ENCODE measurements around the gene NOD2.

NOD2 gene

DNA sequence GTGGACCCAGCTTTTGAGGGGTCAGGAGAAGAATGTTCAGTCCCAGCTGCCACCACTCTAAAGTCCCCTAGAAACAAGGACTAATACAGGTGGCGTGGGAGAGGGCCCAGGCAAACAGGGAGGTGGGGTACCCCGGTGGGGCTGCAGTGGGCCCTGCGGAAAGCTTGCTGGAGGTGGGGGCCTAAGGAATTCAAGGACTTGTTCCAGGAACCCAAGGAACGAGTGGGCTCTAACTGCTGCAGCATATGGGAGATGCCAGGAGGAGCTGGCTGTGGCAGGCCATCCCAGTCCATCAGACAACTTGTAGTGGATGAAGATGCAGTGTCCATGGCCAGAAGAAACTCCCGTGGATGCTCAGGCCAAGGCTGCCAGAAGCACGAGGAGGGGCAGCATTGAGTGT is 22.9 kb upstream of the NOD2 start:
- DNase-seq (ENCODE audit: low spot score): no peak

DNA sequence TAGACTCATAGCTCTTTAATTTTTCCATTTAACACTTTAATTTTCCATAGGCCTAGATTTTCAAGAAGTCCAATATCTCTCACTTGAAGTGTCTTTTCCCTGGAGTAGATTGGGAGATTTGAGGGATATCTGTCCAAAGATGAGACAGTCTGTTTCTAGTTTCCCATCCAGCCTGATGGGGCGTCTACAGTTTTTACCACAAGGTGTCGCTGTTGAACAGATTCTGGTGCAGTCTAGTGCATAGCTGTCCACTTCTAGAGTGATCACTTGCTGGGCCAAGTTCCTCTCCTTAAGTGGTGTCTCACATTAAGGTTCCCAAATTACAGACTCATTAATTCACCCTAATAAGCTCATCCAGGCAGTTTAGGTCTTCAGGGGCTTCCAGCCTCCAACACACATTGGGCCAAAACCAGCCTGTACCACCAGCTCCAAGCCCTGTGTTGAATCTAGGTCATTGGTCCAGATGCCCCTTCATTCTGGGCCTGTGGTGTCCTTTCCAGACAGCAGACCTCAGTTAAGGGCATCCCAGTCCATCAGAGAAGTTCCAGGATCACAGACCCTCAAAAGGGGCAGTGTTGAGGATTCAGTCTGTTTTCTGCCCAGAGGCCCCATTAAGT is 21.7 kb upstream of the NOD2 start:
- peak; percentile 49 for DNase-seq (ENCODE audit: low spot score)

DNA sequence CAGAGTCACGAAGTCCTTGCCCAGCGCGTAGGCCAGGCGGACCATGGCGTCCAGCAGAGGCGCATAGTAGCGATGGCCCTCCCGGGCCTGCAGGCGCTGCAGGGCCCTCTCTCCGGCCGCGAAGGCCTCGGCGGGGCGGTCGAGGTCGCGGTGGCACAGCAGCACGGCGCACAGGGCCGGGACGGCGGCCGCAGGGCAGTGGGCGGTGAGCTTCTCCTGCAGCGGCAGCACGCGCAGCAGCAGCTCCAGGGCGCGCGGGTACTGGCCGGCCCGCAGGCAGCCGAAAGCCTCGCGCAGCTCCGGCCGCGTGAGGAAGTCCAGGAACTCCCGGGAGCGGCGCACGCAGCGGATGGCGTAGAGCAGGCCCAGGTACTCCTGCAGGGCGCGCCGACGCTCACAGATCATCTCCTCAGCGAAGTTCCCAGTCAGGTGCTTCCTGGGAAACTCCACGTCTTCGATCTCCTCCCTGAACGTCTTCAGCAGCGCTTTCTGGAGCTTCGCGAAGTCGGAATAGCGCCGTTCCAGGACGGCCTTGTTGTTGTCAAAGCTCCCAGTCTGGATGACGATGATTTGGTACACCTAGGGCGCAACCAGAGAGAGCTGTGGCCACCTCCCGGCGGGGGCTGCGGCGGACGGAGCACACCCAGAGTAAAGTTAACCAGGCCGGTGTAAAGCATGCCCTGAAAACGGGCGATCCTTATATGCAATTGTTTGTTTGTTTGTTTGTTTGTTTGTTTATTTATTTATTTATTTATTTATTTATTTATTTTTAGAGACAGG is 19.7 kb upstream of the NOD2 start:
- no peak for DNase-seq (ENCODE audit: low spot score)

DNA sequence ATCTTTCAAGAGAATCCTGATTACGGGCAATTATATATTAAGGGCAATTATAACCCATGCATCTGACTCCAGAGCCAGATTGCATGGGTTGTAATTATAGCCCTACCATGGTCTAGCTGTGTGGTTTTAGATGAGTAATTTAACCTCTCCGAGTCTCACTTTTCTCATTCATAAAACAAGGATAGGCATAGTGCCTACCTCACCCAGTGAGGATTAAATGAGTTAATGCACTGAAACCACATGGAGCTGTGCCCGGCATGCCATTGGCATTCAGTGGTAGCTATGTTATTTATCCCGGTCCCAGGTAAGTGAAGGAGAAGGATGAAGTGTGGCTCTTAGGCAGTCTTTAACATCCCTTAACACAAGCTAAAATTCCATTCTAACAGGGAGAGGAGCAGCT is 18.6 kb upstream of the NOD2 start:
- DNase-seq (ENCODE audit: low spot score): no peak

DNA sequence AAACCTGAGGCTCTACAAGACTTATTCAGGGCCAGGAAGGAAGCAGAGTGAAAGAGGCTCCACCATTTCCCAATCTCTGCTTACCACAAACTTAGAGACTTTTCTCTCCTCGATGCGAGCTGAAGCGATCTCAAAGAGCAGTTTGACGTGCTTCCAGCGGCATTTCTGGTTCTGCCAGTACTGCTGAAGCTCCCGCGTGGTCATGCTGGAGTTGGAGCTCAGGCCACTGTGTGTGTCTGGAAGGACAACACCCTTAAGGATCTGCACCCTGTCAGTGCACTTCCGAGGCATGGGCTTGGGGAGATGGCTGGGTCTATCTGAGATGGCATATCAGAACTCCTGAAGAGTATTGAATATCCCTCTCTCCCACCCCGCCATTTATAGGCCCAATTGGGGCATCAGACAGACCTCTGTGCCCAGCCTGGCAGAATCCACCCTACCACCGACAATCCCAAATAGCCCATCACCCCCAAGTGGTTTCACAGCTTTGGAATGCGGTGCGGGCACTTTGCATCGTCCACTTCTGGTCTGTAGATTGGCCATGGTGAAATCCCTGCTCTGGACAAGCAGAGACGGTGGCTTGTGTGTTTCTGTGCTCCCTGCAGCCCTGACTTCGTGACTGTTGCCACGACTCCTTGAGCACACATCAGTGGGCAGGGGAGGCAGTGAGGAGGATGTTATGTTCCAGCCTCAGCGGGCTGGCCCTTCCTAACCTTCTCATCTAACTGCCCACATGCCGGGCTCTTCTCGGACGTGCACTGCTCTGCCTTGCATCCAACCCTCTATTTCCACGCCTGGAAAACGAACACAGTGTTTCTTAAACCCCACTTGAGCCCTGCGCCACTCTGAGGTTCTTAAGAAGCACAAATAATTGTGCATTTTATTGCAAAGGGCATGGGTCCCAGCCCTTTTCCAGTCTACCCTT is 17.5 kb upstream of the NOD2 start:
- no peak for DNase-seq (ENCODE audit: low spot score)

DNA sequence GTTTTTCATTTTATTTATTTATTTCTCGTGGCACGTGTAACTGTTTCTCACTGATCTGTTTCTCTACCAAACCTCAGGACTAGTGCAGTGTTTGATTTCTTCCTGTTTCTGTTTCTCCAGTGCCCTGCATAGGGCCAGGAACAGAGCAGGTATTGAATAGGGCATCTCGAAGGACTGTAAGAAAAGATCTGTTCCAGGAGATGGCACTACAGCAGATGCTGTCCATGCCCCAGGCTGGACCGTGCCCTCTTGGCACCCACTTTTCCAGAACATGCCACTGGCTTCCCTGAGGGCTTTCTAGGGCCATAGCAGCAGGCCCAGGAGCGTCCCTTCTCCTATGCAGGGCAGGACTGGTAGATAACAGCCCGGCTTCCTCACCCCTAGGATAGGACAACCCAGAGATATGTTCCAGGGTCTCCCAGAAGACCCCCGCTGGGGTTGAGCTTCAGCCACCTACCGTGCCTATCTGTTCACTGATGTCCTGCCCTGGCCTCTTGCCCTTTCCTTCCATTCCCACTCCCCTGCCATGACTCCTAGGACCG is 16.7 kb upstream of the NOD2 start:
- DNase-seq (ENCODE audit: low spot score): no peak

DNA sequence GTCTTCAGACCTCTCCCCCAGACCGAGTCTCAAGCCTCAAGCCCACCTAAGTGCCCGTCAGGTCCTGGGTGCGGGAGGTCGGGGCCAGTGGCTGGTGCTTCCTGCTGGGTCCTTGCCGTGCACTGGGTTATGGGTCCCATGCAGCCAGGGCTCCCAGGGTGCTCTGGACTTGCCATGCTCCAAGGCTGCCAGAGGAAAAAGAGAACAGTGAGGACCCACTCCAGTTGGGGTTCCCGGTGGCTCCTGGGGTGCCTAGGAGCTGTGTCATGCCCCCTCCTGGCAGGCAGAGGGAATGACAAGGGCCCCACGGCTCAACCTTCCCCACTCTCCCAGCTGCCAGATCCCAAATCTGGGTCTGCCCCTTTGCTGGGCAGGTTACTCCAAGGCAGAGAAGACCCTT is 16.1 kb upstream of the NOD2 start:
- DNase-seq (ENCODE audit: low spot score): no peak

DNA sequence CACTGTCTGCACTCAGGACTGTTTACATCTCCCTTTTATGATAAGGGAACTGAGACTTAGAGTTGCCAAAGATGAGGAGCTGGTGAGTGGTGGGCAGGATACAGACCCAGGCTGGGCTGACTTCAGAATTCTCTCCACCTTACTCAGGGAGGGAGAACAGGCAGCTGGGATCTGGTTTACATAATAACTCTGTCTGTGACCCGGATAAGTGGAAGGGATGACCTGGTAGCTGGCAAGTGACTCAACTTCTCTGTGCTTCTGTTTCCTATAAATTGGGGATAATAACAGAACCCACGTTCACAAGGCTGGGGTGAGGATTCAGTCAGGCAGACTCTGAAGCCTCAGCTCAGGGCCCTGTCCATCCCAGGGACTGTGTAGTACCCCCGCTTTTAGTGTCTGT is 14.9 kb upstream of the NOD2 start:
- no peak for DNase-seq (ENCODE audit: low spot score)

DNA sequence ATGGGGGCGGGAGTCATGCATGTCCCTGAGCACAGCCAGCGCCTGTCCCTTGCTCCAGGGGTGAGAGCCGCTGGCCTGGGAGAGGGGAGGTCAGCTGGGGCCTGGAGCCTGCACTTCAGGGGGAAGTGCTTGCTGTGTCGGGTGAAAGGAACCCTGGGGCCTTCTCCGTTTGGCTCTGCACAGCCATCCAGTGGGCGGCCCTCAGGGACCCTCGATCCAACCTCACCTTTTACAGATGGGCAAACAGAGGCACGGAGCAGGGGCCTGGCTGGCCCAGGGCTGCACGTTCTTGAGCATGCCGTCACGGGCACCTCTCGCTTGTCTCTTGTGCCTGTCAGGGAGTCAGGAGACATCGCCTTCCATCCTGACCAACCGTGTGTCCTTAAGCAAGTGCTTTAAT is 14.1 kb upstream of the NOD2 start:
- DNase-seq (ENCODE audit: low spot score): no peak

DNA sequence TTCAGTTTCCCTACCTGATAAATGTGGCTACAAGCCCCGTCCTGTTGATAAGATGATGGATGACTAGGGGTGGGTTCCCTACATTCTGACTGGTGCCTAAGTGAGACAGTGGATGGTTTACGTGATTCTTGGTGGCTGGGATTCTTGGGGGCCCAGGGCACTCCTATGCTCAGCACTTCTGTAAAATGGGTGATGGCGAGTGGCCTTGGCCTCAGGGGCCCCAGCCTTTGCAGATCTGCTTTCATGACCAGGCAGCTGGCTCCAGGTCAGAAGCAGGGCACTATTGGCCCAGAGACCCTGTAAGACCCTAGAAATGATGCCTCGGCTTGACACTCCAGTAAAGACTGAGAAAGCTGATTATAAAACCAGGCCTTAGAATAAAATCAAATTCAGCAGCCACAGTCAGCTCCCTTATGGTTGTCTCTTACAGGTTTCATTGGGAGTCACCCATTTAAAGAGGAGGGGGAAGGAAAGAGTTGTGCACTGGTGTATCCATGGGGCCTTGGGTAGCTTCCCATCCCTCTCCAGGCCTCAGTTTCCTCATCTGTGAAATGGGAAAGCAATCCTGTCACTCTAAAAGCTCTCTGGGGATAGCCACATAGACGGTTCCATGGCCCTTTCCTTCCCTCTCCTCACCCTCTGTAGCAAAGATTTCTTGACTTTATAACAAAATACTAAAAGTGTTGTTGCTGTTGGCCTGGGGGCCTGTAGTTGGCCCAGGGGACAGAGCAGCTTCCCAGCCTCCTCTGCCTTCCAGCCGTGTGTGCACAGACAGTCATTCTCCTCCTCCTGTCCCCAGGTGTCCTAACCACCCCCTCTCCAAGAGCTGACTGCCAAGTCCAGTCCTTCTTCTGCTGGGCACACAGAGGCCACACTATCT is 13.5 kb upstream of the NOD2 start:
- no peak for DNase-seq (ENCODE audit: low spot score)

DNA sequence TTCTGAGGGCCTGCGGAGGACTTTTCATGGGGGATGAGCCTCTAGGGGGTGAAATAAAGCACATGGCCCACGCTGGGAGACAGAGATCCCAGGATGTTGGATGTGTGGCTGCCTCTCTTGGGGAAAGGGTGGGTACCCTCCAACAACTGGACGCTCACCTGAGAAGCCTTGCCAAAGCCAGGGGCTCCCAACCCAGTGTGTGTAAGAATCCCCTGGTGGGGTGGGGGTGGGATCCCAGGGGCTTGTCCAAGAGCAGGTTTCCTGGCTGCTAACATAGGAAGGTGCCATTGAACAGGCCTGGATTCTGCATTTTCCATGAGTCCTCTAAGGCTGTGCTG is 12.9 kb upstream of the NOD2 start:
- no peak for DNase-seq (ENCODE audit: low spot score)

DNA sequence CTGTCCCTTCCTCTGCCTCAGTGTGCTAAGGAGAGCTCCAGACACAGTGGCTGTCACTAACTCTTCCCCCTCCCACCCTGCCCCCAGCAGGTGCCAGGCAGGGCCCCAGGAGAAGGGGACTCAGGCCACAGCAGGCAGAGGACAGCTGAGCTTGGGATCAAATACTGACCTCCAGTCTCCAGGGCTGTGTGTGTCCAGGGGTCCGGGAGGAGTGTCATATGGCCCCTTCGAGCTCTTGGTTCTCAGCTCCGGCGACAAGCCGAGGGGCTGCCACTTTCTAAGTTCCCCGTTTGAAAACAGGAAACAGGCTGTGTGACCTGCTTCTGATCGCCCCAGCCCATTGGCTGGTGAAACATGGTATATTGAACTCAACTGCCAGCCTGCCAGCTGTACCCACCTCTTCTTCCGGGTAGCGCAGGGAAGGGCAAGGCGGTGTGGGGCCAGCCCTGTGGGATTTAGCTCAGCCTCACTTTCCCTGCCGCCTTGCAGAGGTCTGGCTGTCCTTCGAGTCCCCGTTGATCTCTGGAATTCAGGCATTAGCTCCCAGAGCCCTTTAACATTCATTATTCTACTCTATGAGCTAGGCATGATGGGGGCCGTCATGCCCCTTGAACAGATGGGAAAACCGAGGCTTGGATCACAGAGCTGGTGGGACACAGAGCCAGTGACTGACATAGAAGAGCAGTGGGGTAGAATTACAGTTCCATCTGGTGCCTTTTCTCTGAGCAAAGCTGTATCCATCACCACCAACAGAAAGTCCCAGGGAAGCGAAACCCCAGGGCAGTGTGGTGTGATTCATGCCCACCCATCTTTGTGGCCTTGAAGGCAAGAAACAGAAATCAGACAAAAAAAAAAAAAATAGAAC is 12.2 kb upstream of the NOD2 start, which contains the start of gene SNX20:
Gene SNX20 (minus strand): TSS at position 292 of the 865 bp plus-strand sequence. CDS start 3,786 bp downstream, outside the sequence.
- no peak for DNase-seq (ENCODE audit: low spot score)

DNA sequence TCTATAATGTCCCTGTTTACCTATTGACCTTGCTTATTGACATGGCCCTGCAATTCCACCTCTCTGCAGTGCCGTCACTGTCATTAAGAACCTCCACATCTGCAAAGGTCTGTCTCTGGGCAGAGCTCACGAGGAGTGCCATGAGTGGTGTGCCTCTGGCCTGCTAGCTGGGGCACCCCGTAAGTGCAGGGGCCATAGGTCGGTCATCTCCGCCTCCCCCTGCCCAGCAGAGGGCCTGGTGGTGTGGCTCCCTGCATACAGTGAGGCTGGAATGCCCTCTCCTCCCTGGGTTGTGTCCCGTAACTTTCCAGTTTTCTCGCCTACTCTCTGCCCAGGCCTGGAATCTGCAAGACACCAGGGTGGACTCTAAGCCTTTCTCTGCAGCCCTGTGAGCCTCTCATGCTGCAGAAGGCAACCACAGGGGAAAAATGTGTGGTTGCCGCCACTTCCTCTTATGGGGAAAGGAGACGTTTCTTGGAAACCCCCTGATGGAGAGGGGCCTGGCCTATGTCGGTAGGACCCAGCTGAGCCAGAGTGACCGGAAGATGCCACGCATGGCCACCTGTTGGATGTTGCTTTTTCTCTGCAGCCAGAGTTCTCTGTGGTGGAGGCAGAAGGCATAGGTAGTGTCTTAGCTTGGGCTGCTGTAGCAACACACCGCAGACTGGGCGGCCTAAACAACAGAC is 9.6 kb upstream of the NOD2 start:
- DNase-seq (ENCODE audit: low spot score): no peak

DNA sequence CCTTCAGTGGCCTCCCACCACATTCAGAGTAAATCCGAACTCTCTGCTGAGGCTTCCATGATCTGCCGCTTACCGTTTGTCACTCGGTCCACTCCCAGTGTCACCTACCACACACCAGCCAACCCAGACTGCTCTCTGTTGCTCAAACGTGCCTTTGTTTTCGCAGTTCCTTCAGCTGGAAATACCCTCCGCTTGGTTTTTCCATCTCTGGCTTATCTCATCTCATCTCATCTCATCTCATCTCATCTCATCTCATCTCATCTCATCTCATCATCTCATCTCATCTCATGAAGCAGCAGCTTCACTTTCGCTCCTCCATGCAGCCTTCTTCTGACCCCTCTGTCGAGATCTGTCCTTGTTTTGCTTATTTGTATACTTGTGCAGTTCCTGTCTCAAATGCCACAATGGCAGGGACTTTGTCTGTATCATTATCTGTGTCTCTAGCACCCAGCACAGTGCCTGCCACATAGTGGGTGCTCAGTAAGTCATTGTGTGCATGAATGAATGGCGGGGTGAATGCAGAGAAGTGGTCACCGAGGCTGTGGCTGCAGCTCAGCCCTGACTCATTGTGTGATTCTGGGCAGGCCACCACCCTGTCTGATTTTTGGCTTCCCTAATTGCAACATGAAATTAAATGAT is 8.5 kb upstream of the NOD2 start:
- no peak for DNase-seq (ENCODE audit: low spot score)

DNA sequence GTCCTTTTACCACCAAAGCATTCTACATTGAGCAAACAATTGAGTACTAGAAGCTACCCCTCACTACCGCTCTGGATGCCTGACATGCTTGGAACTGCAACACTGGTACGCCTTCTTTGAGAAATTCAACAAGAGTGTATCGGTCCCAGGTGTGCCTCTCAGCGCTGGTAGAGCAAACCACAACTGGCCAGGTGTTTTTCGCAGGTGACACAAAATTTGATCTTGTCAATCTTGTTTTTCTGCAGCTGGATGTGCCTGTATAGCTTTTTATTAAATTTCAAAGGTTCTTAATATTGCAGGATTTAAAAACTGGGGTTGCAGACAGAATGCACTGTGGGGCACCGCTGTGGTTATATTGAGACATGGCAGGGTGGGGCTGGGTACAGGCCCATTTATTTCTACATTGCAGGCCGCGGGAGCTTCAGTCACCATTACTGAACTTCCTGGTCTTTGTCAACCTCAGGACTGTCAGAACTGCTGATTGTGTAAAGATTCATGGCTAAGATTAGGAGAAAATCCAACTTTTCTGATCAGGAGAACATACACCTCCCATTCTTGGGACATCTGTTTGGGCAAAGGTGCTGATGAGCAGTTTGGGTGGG is 7.8 kb upstream of the NOD2 start:
- DNase-seq (ENCODE audit: low spot score): no peak

DNA sequence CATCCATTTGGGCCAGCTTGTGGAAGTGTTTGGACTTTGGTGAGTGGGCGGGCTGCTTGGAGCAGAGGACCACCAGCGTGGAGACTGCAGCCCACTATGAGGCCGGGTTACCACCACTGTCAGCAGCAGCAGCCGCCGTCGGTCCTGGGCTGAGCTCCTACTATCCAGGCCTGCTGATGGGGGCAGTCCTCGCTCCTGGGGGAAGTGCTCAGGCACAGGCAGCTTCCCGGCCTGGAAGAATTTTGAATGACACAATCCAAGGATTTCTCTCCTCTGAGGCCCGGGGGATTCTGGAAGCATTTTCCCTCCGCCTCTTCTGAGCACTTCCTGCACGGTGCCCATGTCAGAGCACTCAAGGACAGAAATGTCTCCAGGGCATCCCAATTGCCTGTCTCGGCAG is 5.3 kb upstream of the NOD2 start:
- DNase-seq (ENCODE audit: low spot score): no peak

DNA sequence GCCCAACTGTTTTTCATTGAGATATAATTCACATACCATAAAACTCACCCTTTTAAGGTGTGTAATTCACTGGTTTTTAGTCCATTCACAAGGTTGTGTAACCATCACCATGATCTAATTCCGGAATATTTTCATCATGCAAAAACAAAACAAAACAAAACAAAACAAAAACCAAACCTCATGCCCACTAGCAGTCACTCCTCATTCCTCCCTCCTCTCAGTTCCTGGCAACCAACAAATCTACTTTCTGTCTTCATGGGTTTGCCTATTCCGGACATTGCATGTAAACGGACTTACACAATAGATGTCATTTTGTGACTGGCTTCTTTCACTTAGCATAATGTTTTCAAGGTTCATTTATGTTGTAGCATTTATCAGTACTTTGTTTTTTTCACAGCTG is 4.5 kb upstream of the NOD2 start:
- DNase-seq (ENCODE audit: low spot score): no peak

DNA sequence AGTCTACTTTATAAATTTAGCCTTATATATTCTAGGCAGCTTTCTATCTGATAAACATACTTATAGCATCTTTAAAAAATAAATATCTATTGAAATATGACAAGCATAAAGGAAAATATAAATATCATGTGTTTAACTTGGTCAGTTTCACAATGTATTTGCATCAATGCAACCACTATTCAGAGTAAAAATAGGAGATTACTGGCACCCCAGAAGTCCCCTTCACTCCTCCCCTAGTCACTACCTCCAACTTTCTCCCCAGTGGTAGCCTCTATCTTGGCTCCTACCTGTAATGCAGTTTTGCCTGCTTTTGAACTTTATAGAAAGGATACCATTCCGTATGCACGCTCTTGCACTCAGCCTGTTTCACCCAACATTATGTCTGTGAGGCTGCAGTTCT is 3.2 kb upstream of the NOD2 start:
- no peak for DNase-seq (ENCODE audit: low spot score)

DNA sequence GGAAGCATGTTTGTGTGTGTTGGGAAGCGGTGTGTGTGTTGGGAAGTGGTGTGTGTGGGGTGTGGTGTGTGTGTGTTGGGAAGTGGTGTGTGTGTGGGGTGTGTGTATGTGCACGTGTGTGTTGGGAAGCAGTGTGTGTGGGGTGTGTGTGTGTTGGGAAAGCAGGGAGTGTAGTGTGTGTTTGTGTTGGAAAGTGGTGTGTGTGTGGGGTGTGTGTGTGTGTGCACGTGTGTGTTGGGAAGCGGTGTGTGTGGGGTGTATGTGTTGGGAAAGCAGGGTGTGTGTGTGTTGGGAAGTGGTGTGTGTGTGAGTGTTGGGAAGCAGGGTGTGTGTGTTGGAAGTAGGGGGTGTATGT is 785 bp upstream of the NOD2 start:
- DNase-seq (ENCODE audit: low spot score): no peak

All from hematopoietic multipotent progenitor cell treated with erythropoietin and hydrocortisone succinate and interleukin-3 and kit ligand, for 15 days (in vitro differentiated cells).